Mucosa of rectum (tissue), 2 donors: ENCODE data around the gene MED13L.

Experiments used
- H3K27ac ChIP-seq, 2 donors: one replicate each; pipeline ENCODE4 v1.7.0; 2013; ENCODE audit warnings: inconsistent platforms in 2 of 2, low read depth in 2 of 2, low read length in 2 of 2
- H3K27me3 ChIP-seq, 2 donors: one replicate each; pipeline ENCODE4 v1.7.0; 2013; ENCODE audit warnings: low read length in 2 of 2; ENCODE audit not compliant: control insufficient read depth in 2 of 2, insufficient read depth in 2 of 2
- H3K36me3 ChIP-seq, 2 donors: one replicate each; pipeline ENCODE4 v1.7.0; 2013; ENCODE audit warnings: low read length in 2 of 2; ENCODE audit not compliant: control insufficient read depth in 2 of 2, insufficient read depth in 2 of 2
- H3K4me1 ChIP-seq, 2 donors: one replicate each; pipeline ENCODE4 v1.7.0; 2013; ENCODE audit warnings: low read length in 2 of 2, mild to moderate bottlenecking in 1 of 2; ENCODE audit not compliant: control insufficient read depth in 2 of 2, insufficient read depth in 2 of 2
- H3K4me3 ChIP-seq, 2 donors: one replicate each; pipeline ENCODE4 v1.7.0; 2013; ENCODE audit warnings: low read length in 2 of 2
- H3K9ac ChIP-seq, 2 donors: one replicate each; pipeline ENCODE4 v1.7.0; 2013; ENCODE audit warnings: low read length in 2 of 2, low read depth in 1 of 2, mild to moderate bottlenecking in 1 of 2
- H3K9me3 ChIP-seq, 2 donors: one replicate each; pipeline ENCODE4 v1.7.0; 2013; ENCODE audit warnings: low read length in 2 of 2; ENCODE audit not compliant: control insufficient read depth in 2 of 2
- donor health status: healthy.
- donor health status: Normal muscosa, but diverticular disease.

MED13L gene

DNA sequence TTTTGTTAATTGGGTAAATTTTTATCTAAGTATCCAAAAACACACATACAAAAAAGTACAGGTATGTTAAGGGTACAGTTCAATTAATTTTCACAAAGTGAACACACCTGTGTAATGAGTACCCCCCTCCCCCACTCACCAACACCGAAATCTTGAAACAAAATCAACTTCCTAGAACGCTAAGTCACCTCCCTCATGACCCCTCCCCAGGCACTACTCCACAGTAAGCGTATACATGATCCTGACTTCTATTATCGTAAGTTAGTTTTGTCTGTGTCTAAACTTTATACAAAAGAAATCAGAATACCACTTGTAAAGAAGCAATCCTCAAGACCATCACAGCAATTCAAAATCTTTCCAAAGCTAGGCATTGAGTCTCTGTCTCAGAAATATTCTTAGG is 100.5 kb downstream of the MED13L start:
- no peak overlapping the region for H3K4me3 ChIP-seq
- no peak overlapping the region for H3K9ac ChIP-seq
- H3K4me1 ChIP-seq = no peaks in the 10 kb centered on the region
- H3K36me3 ChIP-seq = no peaks in the 10 kb centered on the region
- no peaks in the 10 kb centered on the region for H3K9me3 ChIP-seq
- H3K27ac ChIP-seq = no peak overlapping the region
- no peaks in the 10 kb centered on the region for H3K27me3 ChIP-seq

DNA sequence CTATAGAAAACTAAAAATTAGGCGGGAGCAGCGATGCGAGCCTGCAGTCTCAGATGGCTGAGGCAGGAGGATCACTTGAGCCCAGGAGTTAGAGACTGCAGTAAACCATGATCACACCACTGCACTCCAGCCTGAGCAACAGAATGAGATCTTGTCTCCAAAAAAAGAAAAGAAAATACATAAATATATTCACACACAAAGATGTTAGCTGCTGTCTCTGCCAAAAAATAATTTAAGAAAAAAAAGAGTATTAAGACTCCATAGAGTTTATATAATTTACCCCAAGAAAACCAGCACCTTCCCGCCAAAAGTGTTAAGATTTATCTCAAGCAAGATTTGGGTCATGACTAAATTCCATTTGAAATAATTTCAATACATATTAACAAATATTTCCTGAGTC is 102.6 kb downstream of the MED13L start:
- H3K27ac ChIP-seq = no peak overlapping the region
- H3K9me3 ChIP-seq = no peaks in the 10 kb centered on the region
- no peaks in the 10 kb centered on the region for H3K36me3 ChIP-seq
- no peak overlapping the region for H3K4me3 ChIP-seq
- H3K4me1 ChIP-seq = no peaks in the 10 kb centered on the region
- no peaks in the 10 kb centered on the region for H3K27me3 ChIP-seq
- H3K9ac ChIP-seq = no peak overlapping the region

DNA sequence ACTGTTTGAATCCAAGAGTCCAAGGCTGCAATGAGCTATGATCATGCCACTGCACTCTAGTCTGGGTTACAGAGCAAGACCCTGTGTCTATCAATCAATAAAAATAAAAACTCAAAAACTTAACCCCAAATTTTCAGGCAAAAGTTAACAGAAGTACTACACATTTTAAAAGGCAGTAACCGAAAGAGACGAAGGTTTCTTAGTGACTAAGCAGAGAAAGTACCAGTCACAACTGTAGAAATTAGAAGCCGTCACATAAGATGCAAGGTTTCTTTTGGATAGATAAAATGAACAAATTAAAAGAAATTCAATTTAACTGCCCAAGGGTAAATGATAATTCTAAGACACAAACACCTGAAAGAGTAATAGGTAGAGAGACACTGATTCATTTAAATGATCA is 103.5 kb downstream of the MED13L start:
- Histone ChIP-seq H3K4me1 (no peaks in the 10 kb centered on the region), H3K36me3 (no peaks in the 10 kb centered on the region), H3K4me3 (no peak overlapping the region), H3K27me3 (no peaks in the 10 kb centered on the region), H3K27ac (no peak overlapping the region), H3K9ac (no peak overlapping the region), H3K9me3 (no peaks in the 10 kb centered on the region)

DNA sequence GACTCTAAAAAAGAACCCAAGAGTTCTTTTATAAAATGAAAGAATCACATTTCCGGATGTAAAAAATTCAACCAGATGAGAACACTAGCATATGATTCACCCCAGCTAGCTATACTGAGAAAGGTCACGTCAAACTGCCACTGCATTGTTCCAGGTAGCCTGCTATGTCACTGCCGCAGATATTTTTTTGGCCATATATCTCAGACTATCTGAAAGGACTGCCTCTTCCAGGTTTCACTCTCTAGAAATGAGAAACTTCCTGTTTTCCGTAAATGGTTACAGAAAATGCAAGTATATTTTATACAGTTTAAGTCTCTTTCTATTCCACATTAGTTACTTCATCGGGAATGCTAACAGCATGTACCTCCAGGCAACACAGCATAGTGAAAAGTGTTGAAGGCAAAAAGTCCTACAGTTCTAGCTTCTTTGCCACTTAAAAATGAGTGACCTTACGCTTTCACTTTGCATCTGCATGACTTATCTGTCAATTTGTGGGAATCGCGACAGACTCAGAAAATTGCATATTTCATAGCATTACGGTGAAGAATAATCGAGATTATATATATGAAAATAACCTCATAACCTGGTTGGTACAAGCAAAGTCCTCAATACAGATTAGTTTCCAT is 105.2 kb downstream of the MED13L start:
- no peaks in the 10 kb centered on the region for H3K9me3 ChIP-seq
- H3K9ac ChIP-seq = no peak overlapping the region
- H3K4me3 ChIP-seq = peak overlapping the region in 1 of 2 donors; percentile 16
- H3K27ac ChIP-seq = no peak overlapping the region
- no peaks in the 10 kb centered on the region for H3K27me3 ChIP-seq
- H3K36me3 ChIP-seq = no peaks in the 10 kb centered on the region
- H3K4me1 ChIP-seq = no peaks in the 10 kb centered on the region

DNA sequence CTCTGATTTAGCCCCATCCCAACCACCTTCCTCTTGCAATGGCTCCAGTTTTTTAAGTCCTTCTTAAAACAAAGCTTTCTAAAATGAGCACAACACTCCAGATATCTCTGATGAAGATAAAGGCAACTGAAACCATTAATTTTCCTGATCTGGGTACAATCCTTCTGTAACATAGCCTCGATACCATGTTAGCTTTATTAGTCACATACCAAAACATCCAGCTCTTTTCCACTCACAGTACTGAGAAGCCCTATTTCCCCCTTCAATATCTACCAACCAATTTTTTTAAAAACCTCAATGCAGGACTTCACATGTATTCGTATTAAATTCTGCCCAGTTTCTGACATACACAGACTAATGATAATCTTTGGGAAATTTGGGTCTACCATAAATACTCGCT is 105.9 kb downstream of the MED13L start:
- no peak overlapping the region for H3K27ac ChIP-seq
- no peaks in the 10 kb centered on the region for H3K9me3 ChIP-seq
- H3K27me3 ChIP-seq = no peaks in the 10 kb centered on the region
- H3K4me3 ChIP-seq = no peak overlapping the region
- no peak overlapping the region for H3K9ac ChIP-seq
- no peaks in the 10 kb centered on the region for H3K36me3 ChIP-seq
- no peaks in the 10 kb centered on the region for H3K4me1 ChIP-seq

DNA sequence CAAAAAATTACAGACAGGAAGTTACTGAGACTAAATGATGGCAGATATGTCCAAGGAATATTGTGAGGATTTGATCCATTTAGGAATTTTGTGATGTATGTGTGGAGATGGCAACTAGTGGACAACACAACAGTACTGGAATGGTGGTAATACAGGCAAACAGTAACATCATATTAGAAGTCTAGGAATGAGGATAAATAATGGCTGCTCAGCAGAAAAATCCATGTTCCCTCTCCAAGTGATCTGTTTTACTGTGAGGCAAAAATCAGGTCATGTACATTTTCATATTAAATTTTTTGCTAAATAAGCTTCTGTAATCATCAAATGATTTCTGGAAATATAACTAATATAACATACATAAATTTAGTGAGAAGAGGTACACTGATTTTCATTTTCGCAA is 108.4 kb downstream of the MED13L start:
- Histone ChIP-seq H3K4me3 (no peak overlapping the region), H3K36me3 (no peaks in the 10 kb centered on the region), H3K9ac (no peak overlapping the region), H3K27ac (no peak overlapping the region), H3K9me3 (no peaks in the 10 kb centered on the region), H3K27me3 (no peaks in the 10 kb centered on the region), H3K4me1 (peaks cover 6 to 9% of the 10 kb centered on the region in 2 donors)

DNA sequence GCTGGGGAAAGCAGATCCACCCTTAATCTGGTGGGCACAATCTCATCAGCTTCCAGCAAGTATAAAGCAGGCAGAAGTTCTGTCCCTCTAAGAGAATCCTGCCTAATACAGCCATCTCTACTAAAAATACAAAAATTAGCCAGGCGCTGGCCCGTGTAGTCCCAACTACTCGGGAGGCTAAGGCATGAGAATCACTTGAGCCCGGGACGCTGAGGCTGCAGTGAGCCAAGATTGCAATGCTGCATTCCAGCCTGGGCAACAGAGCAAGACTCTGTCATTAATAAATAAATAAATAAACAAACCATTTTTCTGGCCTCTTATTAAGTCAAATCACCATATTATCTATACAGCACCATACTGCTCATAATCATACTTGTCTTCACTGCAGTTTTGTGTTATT is 111.2 kb downstream of the MED13L start:
- peaks cover 12 to 13% of the 10 kb centered on the region in 2 donors for H3K4me1 ChIP-seq
- H3K27me3 ChIP-seq = no peaks in the 10 kb centered on the region
- H3K9me3 ChIP-seq = no peaks in the 10 kb centered on the region
- H3K9ac ChIP-seq = no peak overlapping the region
- no peak overlapping the region for H3K4me3 ChIP-seq
- H3K27ac ChIP-seq = no peak overlapping the region
- no peaks in the 10 kb centered on the region for H3K36me3 ChIP-seq

DNA sequence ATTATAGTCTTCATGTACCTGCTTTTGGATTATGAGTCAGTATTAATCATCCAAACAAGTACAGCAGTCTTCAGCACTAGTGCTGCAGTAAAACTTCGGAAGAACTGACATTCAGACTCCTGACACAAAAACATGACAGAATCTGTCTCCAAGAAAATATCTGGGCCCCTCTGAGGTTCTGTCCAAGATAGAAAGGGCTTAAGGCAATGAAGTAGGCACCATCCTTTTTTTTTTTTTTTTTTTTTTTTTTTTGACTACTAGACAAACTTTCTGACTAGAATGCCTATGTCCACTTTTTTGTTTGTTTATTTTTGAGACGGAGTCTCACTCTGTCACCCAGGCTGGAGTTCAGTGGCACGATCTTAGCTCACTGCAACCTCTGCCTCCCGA is 112.5 kb downstream of the MED13L start:
- Histone ChIP-seq H3K27ac (no peak overlapping the region), H3K27me3 (no peaks in the 10 kb centered on the region), H3K4me1 (peaks cover 12 to 13% of the 10 kb centered on the region in 2 donors)

DNA sequence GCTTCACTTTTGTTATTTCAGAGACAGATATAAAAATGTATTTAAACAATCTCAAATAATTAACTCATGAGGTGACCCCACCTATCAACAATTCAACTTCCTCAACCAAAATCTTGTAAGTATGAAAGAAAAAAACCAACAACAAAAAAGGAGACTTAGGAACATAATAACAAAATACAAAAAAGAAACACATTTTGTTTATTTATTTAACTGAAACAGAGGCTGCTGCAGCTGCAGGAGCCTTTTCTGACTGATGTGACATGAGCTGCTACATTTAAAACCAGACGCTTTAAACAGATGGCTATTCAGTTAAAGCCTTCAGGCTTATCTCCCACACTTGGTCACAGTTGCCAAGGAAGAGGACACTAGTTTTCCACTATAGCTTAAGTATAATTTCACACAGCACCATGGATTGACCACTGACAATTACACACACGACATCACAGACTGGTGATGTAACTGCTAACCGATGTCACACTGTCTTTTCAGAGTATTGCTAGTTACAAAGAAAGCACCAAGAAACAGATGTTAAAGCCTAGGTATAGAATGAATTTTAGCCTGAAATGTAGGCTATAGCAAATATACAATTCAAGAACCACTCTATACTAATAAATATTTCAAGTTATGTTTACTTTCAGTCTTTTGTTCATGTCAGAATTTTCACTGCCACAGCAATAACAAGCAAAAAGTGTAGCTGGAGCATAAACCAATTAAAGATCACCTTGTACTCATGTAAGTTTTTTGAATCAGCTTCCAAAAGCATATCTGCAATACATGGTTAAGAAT is 113.0 kb downstream of the MED13L start:
- peaks cover 12 to 13% of the 10 kb centered on the region in 2 donors for H3K4me1 ChIP-seq
- H3K36me3 ChIP-seq = no peaks in the 10 kb centered on the region
- no peak overlapping the region for H3K4me3 ChIP-seq
- no peaks in the 10 kb centered on the region for H3K9me3 ChIP-seq
- H3K9ac ChIP-seq = no peak overlapping the region
- no peak overlapping the region for H3K27ac ChIP-seq
- no peaks in the 10 kb centered on the region for H3K27me3 ChIP-seq

More for the DNA sequence above, 112.5 kb downstream of the MED13L start:
- Histone ChIP-seq H3K9ac (no peak overlapping the region), H3K4me3 (no peak overlapping the region), H3K9me3 (no peaks in the 10 kb centered on the region), H3K36me3 (no peaks in the 10 kb centered on the region)

DNA sequence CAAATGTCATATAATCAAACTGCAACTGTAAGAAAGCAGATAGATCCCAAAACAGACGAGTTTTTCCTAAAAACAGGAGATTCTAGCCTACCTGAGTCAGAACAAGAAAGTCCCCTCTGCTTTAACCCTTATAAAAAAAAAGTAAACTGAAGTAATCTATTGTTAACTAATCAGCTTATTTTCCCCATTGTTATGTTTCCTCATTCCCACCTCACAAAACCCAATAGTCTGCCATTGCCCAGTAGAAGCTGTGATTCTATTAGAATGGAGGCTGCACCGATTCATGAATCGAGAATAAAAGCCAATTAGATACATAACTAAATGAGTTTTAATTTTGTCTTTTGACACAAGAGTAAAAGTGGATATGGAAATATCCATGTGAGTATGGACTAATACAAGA is 115.4 kb downstream of the MED13L start:
- Histone ChIP-seq H3K9me3 (no peaks in the 10 kb centered on the region), H3K4me1 (peaks cover 12 to 13% of the 10 kb centered on the region in 2 donors), H3K27ac (no peak overlapping the region), H3K4me3 (no peak overlapping the region), H3K27me3 (no peaks in the 10 kb centered on the region), H3K9ac (no peak overlapping the region), H3K36me3 (no peaks in the 10 kb centered on the region)
